GM11168 (cell line): ENCODE results near the gene IL1R2.

Source experiments
- in situ Hi-C: fragments of 300-500 bp; cut with MboI; formaldehyde crosslinking; loops from one replicate; pipeline ENCODE4 v1.12.0; 2022; ENCODE audit warnings: low sequenced_read_pairs; ENCODE audit not compliant: unreplicated experiment

IL1R2 gene

GRCh38 chr2:102015399-102015798 is 23.6 kb downstream of the IL1R2 start:
- in situ Hi-C loops, result no loop called here

GRCh38 chr2:102016399-102016955 is 24.7 kb downstream of the IL1R2 start:
- in situ Hi-C loops, result no loop called here

- in situ Hi-C loops, result no loop called here
Observed at GRCh38 chr2:102018823-102019445, 27.2 kb downstream of the IL1R2 start.

GRCh38 chr2:102020596-102021170 is 28.9 kb downstream of the IL1R2 start:
- in situ Hi-C loops, result loop anchor here (5.0 to 10.0 kb wide), 2 partner anchors 222 to 424 kb away; no protein-coding TSS in a partner anchor

- in situ Hi-C loops, result loop anchor here (5.0 to 10.0 kb wide), 2 partner anchors 221 to 423 kb away; no protein-coding TSS in a partner anchor
Observed at GRCh38 chr2:102021779-102022178, 30.0 kb downstream of the IL1R2 start.

- in situ Hi-C loops, result loop anchor here (5.0 to 10.0 kb wide), 2 partner anchors 219 to 422 kb away; no protein-coding TSS in a partner anchor
Observed at GRCh38 chr2:102022884-102023539, 31.3 kb downstream of the IL1R2 start.

- in situ Hi-C loops, result loop anchor here (5.0 to 10.0 kb wide), 2 partner anchors 218 to 420 kb away; no protein-coding TSS in a partner anchor
Observed at GRCh38 chr2:102024410-102024809, 32.6 kb downstream of the IL1R2 start.

- in situ Hi-C loops, result loop anchor here (10.0 kb wide), 1 partner anchor 420 kb away; no protein-coding TSS in a partner anchor
Observed at GRCh38 chr2:102025016-102025501, 33.3 kb downstream of the IL1R2 start.

GRCh38 chr2:102025583-102026267 is 34.0 kb downstream of the IL1R2 start:
- in situ Hi-C loops, result loop anchor here (10.0 kb wide), 1 partner anchor 419 kb away; no protein-coding TSS in a partner anchor

- in situ Hi-C loops, result loop anchor here (10.0 kb wide), 1 partner anchor 417 kb away; no protein-coding TSS in a partner anchor
Observed at GRCh38 chr2:102027036-102027980, 35.5 kb downstream of the IL1R2 start.

GRCh38 chr2:102028470-102028869 is 36.7 kb downstream of the IL1R2 start:
- in situ Hi-C loops, result loop anchor here (10.0 kb wide), 1 partner anchor 416 kb away; no protein-coding TSS in a partner anchor

GRCh38 chr2:102029405-102029804 is 37.6 kb downstream of the IL1R2 start:
- in situ Hi-C loops, result loop anchor here (10.0 kb wide), 1 partner anchor 415 kb away; no protein-coding TSS in a partner anchor

GRCh38 chr2:102029952-102030351 is 38.2 kb downstream of the IL1R2 start:
- in situ Hi-C loops, result loop anchor here (10.0 kb wide), 1 partner anchor 415 kb away; no protein-coding TSS in a partner anchor

- in situ Hi-C loops, result no loop called here
Observed at GRCh38 chr2:102030502-102030854, 38.7 kb downstream of the IL1R2 start.

GRCh38 chr2:102030855-102031527 is 39.2 kb downstream of the IL1R2 start:
- in situ Hi-C loops, result no loop called here

- in situ Hi-C loops, result no loop called here
Observed at GRCh38 chr2:102032368-102033030, 40.7 kb downstream of the IL1R2 start.

- in situ Hi-C loops, result no loop called here
Observed at GRCh38 chr2:102033031-102033749, 41.4 kb downstream of the IL1R2 start.
